ENCODE data around the gene SFMBT2. TPM values are rescaled to one million over a fixed set of nuclear protein-coding genes. Genes with fewer than 3 reads are reported as not detected.
"Not testable (repeated sequence)": the region's sequence is repeated elsewhere in the genome, so short reads cannot be mapped to it uniquely, and the experiment has no call there.

SFMBT2 gene
- total RNA-seq, 4 donors from 2014 or later, result 0.60 to 8.6 (median 2.5) TPM

- H3K27ac ChIP-seq, result no peak overlapping the region
- in situ Hi-C loops (cut with MboI; ENCODE audit: low pct_ligation_motif_present in 1 of 4, low pct_unique_long_range_greater_than_20kb in 1 of 4, low sequenced_read_pairs in 3 of 4), result no loop called here
- WGBS, 2 donors (ENCODE audit: low coverage in 1 of 2), result 75 to 85% methylated on average over 2 of the region's 2 CpGs
Observed at GRCh38 chr10:7389346-7389745, 21.5 kb downstream of the SFMBT2 start.

GRCh38 chr10:7388602-7389001 is 22.2 kb downstream of the SFMBT2 start:
- no peak overlapping the region for H3K27ac ChIP-seq
- no peaks in the 10 kb centered on the region for H3K4me1 ChIP-seq
- no peak for TF ChIP-seq POLR2AphosphoS5 (IDR thresholded peaks at IDR 0.05)
- TF ChIP-seq, protein P1, sequence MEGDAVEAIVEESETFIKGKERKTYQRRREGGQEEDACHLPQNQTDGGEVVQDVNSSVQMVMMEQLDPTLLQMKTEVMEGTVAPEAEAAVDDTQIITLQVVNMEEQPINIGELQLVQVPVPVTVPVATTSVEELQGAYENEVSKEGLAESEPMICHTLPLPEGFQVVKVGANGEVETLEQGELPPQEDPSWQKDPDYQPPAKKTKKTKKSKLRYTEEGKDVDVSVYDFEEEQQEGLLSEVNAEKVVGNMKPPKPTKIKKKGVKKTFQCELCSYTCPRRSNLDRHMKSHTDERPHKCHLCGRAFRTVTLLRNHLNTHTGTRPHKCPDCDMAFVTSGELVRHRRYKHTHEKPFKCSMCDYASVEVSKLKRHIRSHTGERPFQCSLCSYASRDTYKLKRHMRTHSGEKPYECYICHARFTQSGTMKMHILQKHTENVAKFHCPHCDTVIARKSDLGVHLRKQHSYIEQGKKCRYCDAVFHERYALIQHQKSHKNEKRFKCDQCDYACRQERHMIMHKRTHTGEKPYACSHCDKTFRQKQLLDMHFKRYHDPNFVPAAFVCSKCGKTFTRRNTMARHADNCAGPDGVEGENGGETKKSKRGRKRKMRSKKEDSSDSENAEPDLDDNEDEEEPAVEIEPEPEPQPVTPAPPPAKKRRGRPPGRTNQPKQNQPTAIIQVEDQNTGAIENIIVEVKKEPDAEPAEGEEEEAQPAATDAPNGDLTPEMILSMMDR (IDR thresholded peaks at IDR 0.05), result no peak
- TF ChIP-seq EP300 (IDR thresholded peaks at IDR 0.05; ENCODE audit: low read depth), result no peak
- no peak for TF ChIP-seq POLR2A (IDR thresholded peaks at IDR 0.05)
- DNase-seq, result no peak
- H3K9me3 ChIP-seq, result no peaks in the 10 kb centered on the region
- in situ Hi-C loops (cut with MboI; ENCODE audit: low pct_ligation_motif_present in 1 of 4, low pct_unique_long_range_greater_than_20kb in 1 of 4, low sequenced_read_pairs in 3 of 4) (no loop called here), intact Hi-C loops (cut with DNase I; ENCODE audit: low total_unique reads) (no loop called here)
- H3K36me3 ChIP-seq, result no peaks in the 10 kb centered on the region
- 62 to 84% methylated on average over 3 to 4 of the region's 4 CpGs for WGBS, 2 donors (ENCODE audit: low coverage in 1 of 2)
- H3K27me3 ChIP-seq, result no peaks in the 10 kb centered on the region
- no peak overlapping the region for H3K4me3 ChIP-seq

More at GRCh38 chr10:7389346-7389745, 21.5 kb downstream of the SFMBT2 start:
- DNase-seq, result no peak
- H3K9me3 ChIP-seq, result no peaks in the 10 kb centered on the region
- H3K4me1 ChIP-seq, result no peaks in the 10 kb centered on the region
- no peaks in the 10 kb centered on the region for H3K27me3 ChIP-seq
- intact Hi-C loops (cut with DNase I; ENCODE audit: low total_unique reads), result no loop called here
- TF ChIP-seq POLR2AphosphoS5 (IDR thresholded peaks at IDR 0.05) (no peak), POLR2A (IDR thresholded peaks at IDR 0.05) (no peak), EP300 (IDR thresholded peaks at IDR 0.05; ENCODE audit: low read depth) (no peak)
- TF ChIP-seq, protein P1 (IDR thresholded peaks at IDR 0.05), result no peak
- H3K4me3 ChIP-seq, result no peak overlapping the region
- no peaks in the 10 kb centered on the region for H3K36me3 ChIP-seq

DNA sequence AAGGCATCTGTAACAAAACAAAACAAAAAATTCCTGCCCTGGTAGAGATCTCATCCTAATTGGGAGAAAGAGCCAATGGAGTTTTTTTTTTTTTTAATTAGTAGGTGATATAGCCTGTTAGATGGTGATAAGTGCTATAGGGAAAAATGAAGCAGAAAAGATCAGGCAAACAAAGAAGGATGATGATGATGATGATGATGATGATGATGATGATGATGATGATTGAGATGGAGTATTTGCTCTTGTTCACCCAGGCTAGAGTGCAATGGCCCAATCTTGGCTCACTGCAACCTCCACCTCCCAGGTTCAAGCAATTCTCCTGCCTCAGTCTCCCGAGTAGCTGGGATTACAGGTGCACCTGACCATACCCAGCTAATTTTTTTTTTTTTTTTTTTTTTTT is 22.7 kb downstream of the SFMBT2 start:
- H3K36me3 ChIP-seq; H3K4me1 ChIP-seq; DNase-seq; H3K9me3 ChIP-seq; H3K27ac ChIP-seq; H3K27me3 ChIP-seq; intact Hi-C loops (cut with DNase I; ENCODE audit: low total_unique reads); in situ Hi-C loops (cut with MboI; ENCODE audit: low pct_ligation_motif_present in 1 of 4, low pct_unique_long_range_greater_than_20kb in 1 of 4, low sequenced_read_pairs in 3 of 4); H3K4me3 ChIP-seq: not testable (repeated sequence)
- 93 to 100% methylated on average over 1 of the region's 1 CpG for WGBS, 2 donors (ENCODE audit: low coverage in 1 of 2)

DNA sequence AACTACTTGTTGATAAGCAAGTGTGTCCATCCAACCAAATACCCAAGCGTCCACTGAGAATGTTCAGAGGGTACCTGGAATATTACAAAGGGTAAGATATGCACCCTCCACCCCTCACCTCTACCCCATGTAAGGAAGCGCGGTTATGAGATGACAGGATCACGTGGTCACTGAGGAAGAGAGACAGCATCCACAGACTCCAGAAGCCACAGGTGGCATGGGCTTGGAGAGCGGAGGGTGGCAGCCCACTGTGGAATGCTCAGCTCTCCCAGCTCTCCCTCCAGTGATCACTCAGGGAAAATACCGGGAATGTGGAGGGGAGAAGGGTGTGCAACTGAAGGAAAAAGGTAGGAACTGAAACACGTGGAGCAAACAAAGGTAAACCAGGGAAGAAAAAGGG is 25.7 kb downstream of the SFMBT2 start:
- no peak overlapping the region for H3K4me3 ChIP-seq
- no peak overlapping the region for H3K27ac ChIP-seq
- intact Hi-C loops (cut with DNase I; ENCODE audit: low total_unique reads), result no loop called here
- no peaks in the 10 kb centered on the region for H3K4me1 ChIP-seq
- no peaks in the 10 kb centered on the region for H3K27me3 ChIP-seq
- in situ Hi-C loops (cut with MboI; ENCODE audit: low pct_ligation_motif_present in 1 of 4, low pct_unique_long_range_greater_than_20kb in 1 of 4, low sequenced_read_pairs in 3 of 4), result no loop called here
- WGBS, 2 donors (ENCODE audit: low coverage in 1 of 2), result 77% methylated on average over 7 of the region's 7 CpGs; no CpG with 5 or more reads in 1 of the 2 donors
- no peaks in the 10 kb centered on the region for H3K9me3 ChIP-seq
- TF ChIP-seq POLR2A (IDR thresholded peaks at IDR 0.05) (no peak), POLR2AphosphoS5 (IDR thresholded peaks at IDR 0.05) (no peak), EP300 (IDR thresholded peaks at IDR 0.05; ENCODE audit: low read depth) (no peak)
- TF ChIP-seq, protein P1 (IDR thresholded peaks at IDR 0.05), result no peak
- no peak for DNase-seq
- no peaks in the 10 kb centered on the region for H3K36me3 ChIP-seq

- DNase-seq, result no peak
- H3K36me3 ChIP-seq, result no peaks in the 10 kb centered on the region
- H3K27ac ChIP-seq, result no peak overlapping the region
- H3K27me3 ChIP-seq, result no peaks in the 10 kb centered on the region
- H3K4me1 ChIP-seq, result no peaks in the 10 kb centered on the region
- TF ChIP-seq, protein P1 (IDR thresholded peaks at IDR 0.05), result no peak
- no peak for TF ChIP-seq POLR2AphosphoS5 (IDR thresholded peaks at IDR 0.05)
- 76 to 93% methylated on average over 7 of the region's 7 CpGs for WGBS, 2 donors (ENCODE audit: low coverage in 1 of 2)
- H3K9me3 ChIP-seq, result no peaks in the 10 kb centered on the region
- in situ Hi-C loops (cut with MboI; ENCODE audit: low pct_ligation_motif_present in 1 of 4, low pct_unique_long_range_greater_than_20kb in 1 of 4, low sequenced_read_pairs in 3 of 4) (no loop called here), intact Hi-C loops (cut with DNase I; ENCODE audit: low total_unique reads) (no loop called here)
- H3K4me3 ChIP-seq, result no peak overlapping the region
Observed at GRCh38 chr10:7383442-7383841, 27.4 kb downstream of the SFMBT2 start.
